Stimulated activated CD4-positive, alpha-beta T cell treated with anti-CD3 and anti-CD28 coated beads, TNF-alpha, amount 100 ng/mL, for 1 hour (primary cell): ENCODE measurements around the gene FRMD7.
A peak's percentile ranks its signal among the peaks of the same experiment; 100 is the strongest.
"Not testable (repeated sequence)": the region's sequence is repeated elsewhere in the genome, so short reads cannot be mapped to it uniquely, and the experiment has no call there.

ENCODE experiments used
- DNase-seq, 3 donors: peaks; one replicate each; pipeline ENCODE4 v3.0.0-alpha.2; 2020; ENCODE audit warnings: low read depth in 3 of 3, low spot score in 1 of 3

The FRMD7 gene

DNA sequence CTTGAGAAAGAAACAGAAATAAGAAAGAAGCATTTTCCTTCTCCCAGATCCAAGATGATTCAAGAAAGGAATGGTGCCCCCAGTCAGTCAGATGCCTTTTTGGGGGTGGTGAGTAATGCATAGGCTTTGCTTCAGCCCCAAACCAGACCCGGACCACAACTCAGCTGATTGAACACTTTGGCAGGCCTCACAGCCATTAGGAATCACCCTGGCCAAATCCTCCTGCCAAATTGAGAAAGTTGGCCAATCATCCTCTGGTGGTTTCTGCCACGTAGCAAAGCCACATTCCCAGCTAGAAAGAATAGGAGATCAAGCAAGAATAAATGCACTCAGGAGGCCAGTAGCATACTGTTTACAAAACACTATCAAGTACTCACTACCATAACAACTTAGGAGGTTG, 33.7 kb downstream of the FRMD7 start:
- no peak for DNase-seq

DNA sequence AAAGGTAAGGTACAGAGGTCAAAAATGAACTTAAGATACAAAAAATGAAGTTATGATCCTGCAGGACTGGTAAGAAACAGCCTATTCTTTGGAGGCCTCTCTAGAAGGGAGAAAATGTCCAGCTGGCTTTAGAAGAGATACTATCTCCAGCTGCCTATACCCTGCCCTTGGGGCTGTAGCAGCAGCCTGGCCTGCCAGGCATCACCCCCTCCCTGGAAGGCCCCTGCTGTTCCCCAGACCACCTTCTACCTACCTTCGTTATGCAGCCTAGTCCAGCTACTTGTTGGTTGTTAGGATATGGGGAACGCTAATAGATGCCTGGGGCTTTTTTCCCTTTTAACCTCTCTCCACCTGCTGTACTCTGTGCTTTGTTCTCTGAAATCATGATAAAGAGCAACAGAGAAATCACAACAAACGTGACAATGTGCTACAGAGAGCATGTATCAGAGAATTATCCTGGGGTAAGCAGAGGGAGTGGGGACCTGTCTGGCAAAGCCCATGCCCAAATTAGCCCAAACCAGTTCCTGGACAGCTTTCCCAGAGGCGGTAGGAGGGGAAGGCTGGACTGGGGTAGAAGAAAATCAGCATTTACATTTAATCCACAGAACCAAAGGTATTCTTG, 34.5 kb downstream of the FRMD7 start:
- DNase-seq = no peak

DNA sequence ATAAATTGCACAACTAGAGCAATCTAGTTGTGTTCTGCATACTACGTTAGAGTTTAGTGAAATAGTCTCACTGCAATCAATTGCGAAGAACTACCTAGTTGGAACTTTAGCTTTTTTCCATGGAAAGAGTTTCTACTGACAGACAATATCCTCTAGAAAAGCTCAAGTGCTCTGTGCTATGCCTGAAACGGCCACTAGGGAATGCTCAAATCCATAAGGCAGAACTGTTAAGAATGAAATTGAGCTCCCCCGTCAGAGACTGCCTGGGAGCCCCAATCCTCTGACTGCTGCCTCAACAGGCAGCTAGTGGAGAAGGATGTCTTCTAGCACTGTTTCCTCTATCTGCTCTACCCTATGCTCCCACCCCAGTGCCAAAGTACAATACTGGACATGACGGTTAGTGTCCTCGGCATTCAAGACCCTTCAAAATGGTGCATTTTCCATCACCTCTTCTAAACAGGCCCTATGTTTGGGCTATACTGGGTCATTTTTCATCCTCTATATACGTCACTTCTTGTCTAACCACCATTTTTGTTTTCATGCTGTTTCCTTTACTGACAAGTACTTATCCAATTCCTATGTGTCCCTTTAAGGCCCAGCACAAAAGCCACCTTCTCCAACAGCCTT, 35.3 kb downstream of the FRMD7 start:
- peak; percentile 1 to 9 (median 8) for DNase-seq

DNA sequence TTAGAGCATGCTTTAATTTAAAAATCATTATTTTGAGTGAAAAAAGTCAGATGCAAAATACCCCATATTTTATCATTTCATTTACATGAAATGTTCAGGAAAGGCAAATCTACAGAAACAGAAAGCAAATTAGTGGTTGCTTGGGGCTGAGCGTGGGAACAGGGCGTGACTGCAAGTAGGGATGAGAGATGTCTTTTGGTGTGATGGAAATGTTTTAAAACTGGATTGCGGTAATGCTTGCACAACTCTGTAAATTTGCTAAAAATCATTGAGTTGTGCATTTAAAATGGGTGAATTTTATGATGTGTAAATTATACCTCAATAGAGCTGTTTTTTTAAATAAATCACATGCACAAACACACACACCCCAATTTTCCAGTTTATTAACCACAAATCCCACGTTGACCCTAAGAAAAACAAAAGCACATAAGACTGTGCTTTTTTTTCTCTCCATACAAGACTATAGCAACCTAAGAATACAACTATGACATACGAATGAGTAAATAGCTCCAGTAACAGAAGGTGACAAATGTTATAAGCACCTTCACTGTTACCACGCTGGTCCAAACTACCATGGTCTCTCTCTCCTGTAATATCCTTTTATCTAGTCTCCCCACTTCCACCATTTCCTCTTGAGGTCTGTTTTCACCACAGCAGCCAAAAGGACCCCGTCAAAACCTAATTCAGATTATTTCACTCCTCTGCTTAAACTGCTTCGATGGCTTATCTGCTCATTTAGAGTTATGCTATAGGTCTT, 37.2 kb downstream of the FRMD7 start:
- no peak for DNase-seq

DNA sequence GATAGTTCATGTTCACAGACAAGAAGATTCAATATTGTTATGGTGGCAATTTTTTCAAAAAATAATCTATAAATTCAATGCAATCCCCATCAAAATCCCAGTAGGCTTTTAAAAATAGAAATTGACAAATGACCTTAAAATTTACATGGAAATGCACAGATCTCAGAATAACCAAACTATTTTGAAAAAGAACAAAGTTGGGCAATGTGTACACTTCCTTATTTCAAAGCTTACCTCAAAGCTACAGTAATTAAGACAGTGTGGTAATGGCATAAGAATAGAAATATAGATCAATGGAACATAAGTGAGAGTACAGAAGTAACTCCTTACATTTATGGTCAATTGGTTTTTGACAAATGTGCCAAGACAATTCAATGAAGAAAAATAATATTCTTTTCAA, 39.0 kb downstream of the FRMD7 start:
- DNase-seq = no peak

DNA sequence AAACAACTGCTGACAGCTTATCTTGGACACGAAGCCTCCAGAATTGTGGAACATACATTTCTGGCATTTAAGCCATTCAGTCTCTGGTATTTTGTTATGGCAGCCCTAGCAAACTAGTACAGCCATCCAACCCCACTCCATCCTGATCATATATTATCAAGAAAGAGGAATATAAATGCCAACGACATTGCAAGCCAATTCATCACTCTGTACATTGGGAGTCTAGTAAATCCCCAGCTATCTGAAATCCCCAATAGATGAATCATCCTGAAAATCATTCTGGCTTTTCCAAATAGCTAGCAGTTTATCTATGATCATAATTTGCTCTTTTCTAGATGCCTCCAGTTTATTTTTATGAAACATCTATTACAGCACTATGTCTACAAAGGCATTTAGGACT, 41.1 kb downstream of the FRMD7 start:
- no peak for DNase-seq

DNA sequence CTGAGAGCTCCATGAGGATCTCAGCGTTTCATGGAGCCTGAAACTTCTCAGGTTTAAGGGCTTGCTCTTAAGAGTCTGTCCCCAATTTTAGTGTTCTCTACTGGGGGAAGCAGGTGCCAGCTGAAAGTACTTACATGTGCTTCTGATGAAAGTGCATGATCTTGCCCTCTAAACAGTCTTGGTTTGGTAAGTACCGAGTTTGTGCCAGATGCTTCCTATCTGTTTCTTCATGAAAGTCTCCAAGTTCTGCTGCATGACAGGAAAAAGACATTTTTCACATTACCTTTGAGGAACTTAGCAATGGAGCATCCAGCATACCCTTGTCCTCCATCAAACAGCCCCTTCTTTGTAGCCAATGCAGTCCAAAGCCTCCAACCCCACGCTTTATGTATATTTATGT, 42.0 kb downstream of the FRMD7 start:
- DNase-seq = no peak

DNA sequence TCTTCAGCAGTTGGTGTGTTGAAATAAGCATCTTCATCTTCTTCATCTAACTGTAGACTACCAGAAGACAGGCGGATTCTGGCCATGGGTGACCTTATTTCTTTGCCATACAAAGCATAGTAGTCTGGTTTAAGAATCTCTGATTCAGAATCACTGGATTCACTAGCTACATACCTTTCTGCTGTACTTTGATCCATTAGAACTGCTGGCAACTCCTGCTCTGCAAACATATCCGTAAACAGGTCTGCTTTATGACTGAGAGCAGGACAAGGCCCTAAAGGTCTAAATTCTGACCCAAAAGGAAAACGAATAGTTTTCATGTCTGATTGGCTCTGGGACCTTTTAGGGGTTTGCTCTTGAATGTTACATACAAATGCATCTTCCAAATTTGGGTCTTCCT, 49.9 kb downstream of the FRMD7 start:
- no peak for DNase-seq

DNA sequence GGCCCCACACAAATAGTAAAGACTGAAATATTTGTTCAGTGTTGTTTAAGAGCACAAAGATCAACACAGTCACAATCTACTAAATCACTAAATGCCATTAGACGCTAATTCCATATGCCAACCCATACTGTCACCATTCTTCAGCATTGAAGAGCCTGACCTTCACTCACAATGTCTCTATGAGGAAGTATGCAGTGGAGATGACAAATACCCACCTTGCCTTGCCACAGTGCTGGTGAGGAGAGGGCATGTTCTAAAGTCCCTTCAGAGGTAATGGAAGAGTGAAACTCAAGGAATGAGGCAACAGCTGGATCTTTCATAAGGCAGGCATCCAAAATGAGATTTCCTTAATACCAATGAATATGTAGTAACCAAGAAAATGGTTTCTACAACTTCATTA, 50.4 kb downstream of the FRMD7 start:
- DNase-seq = no peak

DNA sequence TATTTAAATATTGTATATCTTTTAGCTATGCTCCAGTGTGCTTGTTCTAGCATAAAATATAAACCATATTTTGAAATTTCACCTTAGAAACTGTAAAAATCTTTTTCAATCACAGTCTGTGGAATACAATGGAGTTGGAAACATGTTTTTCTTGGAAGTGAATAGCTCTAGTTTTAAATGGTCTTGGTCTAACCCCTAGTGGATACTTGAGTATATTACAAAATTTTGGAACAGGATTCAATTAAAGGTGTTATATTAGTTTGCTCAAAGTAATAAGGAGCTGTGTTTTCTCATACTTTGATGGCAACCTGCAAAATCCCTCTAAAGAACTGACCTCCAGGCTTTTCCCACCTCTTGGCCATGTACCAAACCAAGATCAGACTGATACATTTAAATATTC, 56.6 kb downstream of the FRMD7 start:
- DNase-seq = no peak

DNA sequence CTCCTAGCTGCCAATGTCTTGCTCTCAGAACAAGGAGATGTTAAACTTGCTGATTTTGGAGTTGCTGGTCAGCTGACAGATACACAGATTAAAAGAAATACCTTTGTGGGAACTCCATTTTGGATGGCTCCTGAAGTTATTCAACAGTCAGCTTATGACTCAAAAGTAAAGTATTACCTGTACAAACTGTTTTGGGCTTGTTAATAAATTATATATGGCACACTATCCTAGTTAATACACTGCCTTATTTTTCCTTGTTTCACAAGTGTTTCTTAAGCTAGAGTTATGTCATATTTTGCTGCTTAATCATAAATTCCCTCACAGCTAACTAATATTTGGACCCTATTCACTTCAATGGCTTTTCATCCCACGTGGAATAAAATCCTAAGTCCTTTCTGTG, 59.4 kb downstream of the FRMD7 start:
- no peak for DNase-seq

DNA sequence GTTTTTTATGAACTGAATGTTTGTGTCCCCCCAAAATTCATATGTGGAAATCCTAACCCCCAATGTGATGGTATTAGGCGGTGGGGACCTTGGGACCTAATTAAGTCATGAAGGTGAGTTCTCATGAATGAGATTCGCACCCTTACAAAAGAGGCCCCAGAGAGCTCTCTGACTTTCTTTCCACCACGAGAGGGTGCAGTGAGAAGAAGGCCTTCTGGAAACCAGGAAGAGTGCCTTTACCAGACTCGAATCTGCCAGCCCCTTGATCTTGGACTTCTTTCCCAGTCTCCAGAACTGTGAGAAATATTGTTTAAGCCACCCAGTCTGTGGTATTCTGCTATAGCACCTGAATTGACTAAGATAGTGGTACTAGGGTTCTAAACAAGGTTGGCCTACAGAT, 64.0 kb downstream of the FRMD7 start:
- DNase-seq = no peak

DNA sequence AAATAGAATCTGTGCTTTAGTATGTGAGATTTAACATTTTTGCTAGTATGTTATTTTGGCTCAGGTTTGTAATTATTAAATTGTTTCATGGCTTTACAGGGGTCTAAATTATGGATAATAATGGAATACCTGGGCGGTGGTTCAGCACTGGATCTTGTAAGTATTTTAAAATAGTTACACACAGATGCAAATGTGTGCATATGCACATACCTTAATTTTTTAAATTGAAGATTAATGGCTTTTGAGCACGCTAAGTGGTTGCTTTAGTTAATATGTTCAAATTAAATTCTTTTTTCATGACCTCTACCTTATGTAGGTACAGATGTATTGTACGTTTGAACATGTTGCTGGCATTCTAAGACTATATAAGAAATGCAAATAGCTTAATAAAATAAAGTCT, 64.5 kb downstream of the FRMD7 start:
- DNase-seq = no peak

DNA sequence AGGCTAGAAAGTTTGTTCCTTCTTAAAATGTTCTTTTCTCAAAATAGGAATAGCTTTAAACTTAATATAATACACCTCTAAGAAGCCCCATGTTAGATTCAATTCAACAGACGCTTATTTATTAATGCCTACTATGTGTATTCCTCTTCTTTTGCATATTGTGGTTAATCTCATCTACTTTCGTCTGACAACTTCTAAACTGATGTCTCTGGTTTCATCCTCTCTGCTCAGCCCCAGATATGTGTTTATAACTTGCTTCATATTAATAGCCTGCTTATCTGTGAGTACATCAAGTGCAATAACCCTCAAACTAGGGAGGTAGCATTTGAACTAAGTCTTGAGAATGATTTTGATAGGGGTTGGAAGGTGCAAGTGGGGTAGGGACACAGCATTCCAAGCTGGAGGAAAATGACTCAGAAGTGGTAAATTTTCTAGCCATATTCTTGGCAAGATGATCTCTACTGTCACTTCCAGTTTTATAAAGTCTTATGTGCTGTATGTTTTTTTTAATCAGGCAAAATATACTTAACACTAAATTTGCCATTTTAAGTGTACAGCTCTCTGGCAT, 67.8 kb downstream of the FRMD7 start:
- no peak for DNase-seq

DNA sequence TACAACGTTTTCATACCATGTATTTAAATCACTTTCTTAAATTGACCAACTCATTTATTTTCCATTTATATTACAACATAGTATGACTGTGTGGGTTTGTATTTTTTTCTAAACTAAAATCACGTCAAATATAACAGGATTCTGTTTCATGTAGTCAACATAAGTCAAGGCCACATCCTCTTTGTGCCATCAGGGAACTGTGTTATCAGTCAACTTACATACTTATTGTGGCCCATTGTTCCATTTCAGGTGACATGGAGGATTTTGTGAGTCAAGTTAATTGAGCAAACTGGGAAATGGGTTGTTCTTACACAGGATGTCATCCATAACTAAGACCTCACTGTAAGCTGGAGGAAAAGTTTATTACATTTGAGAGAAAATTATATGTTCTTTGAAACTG, 68.8 kb downstream of the FRMD7 start:
- no peak for DNase-seq

DNA sequence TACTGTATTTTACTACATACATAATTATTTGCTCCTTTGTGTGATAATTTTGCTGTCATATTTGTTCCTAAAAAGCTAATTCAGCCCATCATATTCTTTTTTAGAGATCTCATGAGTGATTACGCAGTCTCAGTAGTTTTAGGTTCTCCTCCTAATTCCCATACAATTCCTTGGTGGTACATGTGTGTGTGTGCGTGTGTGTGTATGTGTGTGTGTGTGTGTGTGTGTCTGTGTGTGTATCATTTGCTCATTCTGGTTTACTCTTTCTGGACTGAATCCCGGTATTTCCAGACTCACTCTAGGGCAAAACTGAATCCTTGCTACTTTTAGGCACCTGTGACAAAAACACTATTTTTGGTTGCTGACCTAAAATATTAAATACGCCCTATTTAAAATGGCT, 69.8 kb downstream of the FRMD7 start:
- no peak for DNase-seq

DNA sequence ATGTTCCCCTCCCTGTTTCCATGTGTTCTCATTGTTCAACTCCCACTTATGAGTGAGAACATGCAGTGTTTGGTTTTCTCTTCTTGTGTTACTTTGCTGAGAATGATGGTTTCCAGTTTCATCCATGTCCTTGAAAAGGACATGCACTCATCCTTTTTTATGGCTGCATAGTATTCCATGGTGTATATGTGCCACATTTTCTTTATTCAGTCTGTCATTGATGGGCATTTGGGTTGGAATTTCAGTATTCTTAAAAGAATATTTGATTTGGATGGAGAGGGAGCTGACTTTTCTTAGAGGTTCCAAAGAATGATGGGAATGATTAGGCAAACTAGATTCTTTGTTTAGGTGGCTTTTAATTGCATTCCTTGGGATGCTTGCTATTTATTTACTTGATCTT, 76.0 kb downstream of the FRMD7 start:
- DNase-seq = not testable (repeated sequence)

DNA sequence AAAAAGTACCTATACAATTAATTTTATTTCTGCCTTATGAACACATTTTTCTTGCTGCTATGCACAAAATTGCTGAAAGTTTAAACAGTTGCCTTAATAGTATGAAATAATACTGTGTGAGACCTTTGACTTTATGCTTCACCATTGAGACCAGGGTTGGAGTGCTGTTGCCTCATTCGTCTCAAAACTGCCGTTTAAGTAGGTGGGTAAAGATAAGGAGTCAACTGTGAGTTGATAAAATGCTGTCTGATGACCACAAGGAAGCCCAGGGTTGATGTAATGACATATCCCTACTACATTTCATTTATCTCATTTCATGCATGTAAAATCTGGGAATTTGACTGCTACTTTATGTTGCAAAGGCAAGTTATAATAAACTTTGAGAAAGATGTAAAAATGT, 81.3 kb downstream of the FRMD7 start:
- DNase-seq = no peak

DNA sequence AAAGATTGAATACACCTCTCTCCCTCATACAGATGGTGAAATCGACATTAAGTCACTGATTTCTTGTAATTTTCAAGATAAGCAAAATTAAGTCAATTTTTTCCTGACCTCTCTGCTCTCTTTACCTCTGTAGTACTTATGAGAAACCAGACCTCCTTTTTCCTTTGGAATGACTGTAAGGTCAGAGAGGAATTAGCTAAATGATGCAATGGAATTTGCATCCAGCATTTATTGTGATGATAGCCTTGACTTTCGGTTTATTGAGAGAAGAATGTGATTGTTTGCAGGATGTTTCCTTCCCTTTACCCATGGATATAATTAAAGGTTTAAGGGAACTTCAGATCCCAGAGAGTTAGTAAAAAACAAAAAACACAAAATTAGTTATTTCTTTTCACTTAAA, 82.4 kb downstream of the FRMD7 start:
- no peak for DNase-seq

DNA sequence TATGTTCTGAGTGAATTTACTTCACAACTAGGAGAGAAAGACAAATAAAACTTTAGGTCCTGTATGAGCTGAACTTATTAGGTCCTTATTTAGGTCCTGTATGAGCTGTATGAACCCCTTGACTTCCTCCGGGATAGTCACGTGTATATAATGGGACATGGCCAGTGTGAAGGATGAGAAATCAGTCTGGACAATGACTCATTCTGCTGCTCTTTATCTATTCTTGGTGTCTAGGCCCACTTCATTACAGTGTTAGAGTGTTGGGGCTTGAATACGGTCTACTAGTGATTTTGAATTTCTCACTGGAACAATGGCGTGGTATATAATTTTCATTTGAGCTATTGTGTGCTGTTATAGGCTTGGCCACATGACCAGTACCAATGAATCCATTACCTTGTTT, 82.9 kb downstream of the FRMD7 start:
- no peak for DNase-seq

DNA sequence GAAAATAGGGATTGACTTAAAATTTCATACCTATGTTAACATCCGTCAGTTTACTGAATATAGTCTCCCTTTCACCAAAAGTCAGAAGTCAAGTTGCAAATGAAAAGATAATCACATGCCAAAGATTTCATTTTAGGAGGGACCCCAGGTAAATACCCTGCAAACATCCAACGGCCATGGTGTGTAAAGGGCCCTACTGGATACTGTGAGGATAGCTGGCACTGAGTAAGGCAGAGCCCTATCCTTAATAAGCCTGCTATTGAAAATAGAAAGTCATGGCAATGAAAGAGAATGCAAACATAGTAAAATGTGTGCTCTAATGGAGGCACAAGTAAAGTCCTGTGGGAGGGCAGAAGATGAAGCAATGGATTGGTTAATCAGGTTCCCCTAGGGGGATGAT, 83.8 kb downstream of the FRMD7 start:
- DNase-seq = no peak

DNA sequence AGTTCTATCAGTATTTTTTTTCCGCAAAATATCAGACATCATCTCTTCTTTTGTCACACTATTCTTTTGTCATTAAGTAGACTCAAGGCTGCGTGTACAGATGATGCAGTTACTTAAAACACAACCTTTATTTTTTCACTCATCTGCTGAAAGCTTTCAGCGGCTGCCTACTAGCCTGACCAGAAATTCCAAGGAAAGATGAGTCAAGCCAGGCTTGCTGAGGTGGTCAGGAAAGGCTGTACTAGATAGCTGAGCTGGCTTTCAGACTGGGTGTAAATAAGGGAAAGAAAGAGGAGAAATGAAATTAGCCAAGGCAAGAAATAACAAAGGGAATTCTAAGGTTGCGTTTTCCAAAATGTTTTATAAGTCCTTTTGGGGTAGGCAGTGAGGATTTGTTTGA, 86.8 kb downstream of the FRMD7 start:
- no peak for DNase-seq
